T follicular helper cell (primary cell): ENCODE measurements around the gene LRIT3.
"Not testable (repeated sequence)": the region's sequence is repeated elsewhere in the genome, so short reads cannot be mapped to it uniquely, and the experiment has no call there.

Source experiments
- DNase-seq: peaks from one replicate; pipeline ENCODE4 v3.0.0-alpha.2; 2020; ENCODE audit warnings: low read depth

LRIT3 gene

GRCh38 chr4:109848501-109848900 is 594 bp downstream of the LRIT3 start:
- DNase-seq, result no peak

GRCh38 chr4:109850601-109851000 is 2.7 kb downstream of the LRIT3 start:
- DNase-seq, result no peak

- DNase-seq, result not testable (repeated sequence)
These were observed 11.8 kb downstream of the LRIT3 start for GRCh38 chr4:109859426-109860300.

- no peak for DNase-seq
These were observed 13.4 kb downstream of the LRIT3 start for GRCh38 chr4:109861271-109861670.

GRCh38 chr4:109861916-109862511 is 14.1 kb downstream of the LRIT3 start:
- DNase-seq, result no peak

GRCh38 chr4:109864134-109864533 is 16.2 kb downstream of the LRIT3 start:
- DNase-seq, result no peak

- DNase-seq, result no peak
These were observed 22.2 kb downstream of the LRIT3 start for GRCh38 chr4:109870061-109870460.

GRCh38 chr4:109872065-109872464 is 24.2 kb downstream of the LRIT3 start:
- no peak for DNase-seq

- no peak for DNase-seq
These were observed 25.2 kb downstream of the LRIT3 start for GRCh38 chr4:109872950-109873656.

- no peak for DNase-seq
These were observed 26.0 kb downstream of the LRIT3 start for GRCh38 chr4:109873791-109874514.

- DNase-seq, result no peak
These were observed 27.2 kb downstream of the LRIT3 start for GRCh38 chr4:109875106-109875505.

- not testable (repeated sequence) for DNase-seq
These were observed 27.6 kb downstream of the LRIT3 start for GRCh38 chr4:109875553-109875952.

GRCh38 chr4:109876634-109877265 is 28.8 kb downstream of the LRIT3 start:
- DNase-seq, result no peak

- no peak for DNase-seq
These were observed 29.5 kb downstream of the LRIT3 start for GRCh38 chr4:109877400-109877799.

- no peak for DNase-seq
These were observed 30.4 kb downstream of the LRIT3 start for GRCh38 chr4:109878355-109878754.

- DNase-seq, result no peak
These were observed 31.2 kb downstream of the LRIT3 start for GRCh38 chr4:109879081-109879480.

- no peak for DNase-seq
These were observed 31.9 kb downstream of the LRIT3 start for GRCh38 chr4:109879636-109880314.

GRCh38 chr4:109886303-109886702 is 38.4 kb downstream of the LRIT3 start:
- DNase-seq, result no peak

- DNase-seq, result no peak
These were observed 39.2 kb downstream of the LRIT3 start for GRCh38 chr4:109887071-109887470.

GRCh38 chr4:109890076-109890475 is 42.2 kb downstream of the LRIT3 start:
- DNase-seq, result no peak
